22Rv1 (cell line): Measurements from ENCODE around the gene TCERG1L.

Experiments
- ZFX ChIP-seq: fragments of 450-650 bp; IDR thresholded peaks from 2 replicates; pipeline ENCODE4 v1.6.1; 2017; ENCODE audit warnings: antibody characterized with exemption, borderline replicate concordance
- TF ChIP-seq, protein P1 (sequence below): fragments of 450-650 bp; IDR thresholded peaks from 2 replicates; pipeline ENCODE4 v1.5.1; 2017; ENCODE audit warnings: mild to moderate bottlenecking

DNA sequence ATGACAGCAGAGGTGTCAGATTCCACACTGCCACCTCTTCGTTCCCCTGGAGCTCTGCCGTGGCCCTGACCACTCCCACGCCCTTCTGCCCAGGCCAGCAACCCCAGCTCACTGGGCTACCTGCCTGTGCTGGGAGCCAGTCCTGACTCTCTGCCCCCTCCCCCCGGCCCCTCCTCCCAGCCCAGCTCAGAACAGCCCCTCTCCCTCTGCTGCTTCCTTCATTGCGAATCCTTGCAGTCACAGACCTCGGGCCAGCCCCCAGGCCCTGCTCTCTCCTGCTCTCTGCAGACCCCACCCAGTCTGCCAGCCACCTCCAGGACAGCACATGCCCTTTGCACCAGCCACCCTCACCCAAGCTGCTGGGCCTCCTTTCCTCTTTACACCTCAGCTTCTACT, 60.4 kb downstream of the TCERG1L start:
- TF ChIP-seq, protein P1, sequence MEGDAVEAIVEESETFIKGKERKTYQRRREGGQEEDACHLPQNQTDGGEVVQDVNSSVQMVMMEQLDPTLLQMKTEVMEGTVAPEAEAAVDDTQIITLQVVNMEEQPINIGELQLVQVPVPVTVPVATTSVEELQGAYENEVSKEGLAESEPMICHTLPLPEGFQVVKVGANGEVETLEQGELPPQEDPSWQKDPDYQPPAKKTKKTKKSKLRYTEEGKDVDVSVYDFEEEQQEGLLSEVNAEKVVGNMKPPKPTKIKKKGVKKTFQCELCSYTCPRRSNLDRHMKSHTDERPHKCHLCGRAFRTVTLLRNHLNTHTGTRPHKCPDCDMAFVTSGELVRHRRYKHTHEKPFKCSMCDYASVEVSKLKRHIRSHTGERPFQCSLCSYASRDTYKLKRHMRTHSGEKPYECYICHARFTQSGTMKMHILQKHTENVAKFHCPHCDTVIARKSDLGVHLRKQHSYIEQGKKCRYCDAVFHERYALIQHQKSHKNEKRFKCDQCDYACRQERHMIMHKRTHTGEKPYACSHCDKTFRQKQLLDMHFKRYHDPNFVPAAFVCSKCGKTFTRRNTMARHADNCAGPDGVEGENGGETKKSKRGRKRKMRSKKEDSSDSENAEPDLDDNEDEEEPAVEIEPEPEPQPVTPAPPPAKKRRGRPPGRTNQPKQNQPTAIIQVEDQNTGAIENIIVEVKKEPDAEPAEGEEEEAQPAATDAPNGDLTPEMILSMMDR: no peak
- no peak for TF ChIP-seq ZFX
